Gastrocnemius medialis (tissue), 4 donors: ENCODE results near the gene PPM1F. TPM values are rescaled to one million over a fixed set of nuclear protein-coding genes. Genes with fewer than 3 reads are reported as not detected.

Experiments used
- ATAC-seq, 2 donors: fragments of 150-250 bp; one replicate each; pipeline ENCODE4 v1.9.1; 2016
- DNase-seq, 2 donors: peaks; one replicate each; pipeline ENCODE4 v3.0.0-alpha.2; 2019
- H3K27ac ChIP-seq, 4 donors: fragments of 200-600 bp; sonication (generic); 1 replicate in 1 of 4; 2 replicates in 3 of 4; pipeline ENCODE4 v1.5.1; 2016 to 2018; ENCODE audit warnings: mild to moderate bottlenecking in 2 of 4, moderate library complexity in 1 of 4
- H3K27me3 ChIP-seq, 3 donors: fragments of 200-600 bp; sonication (generic) in 2 of 3; 1 replicate in 1 of 3; 2 replicates in 2 of 3; pipeline versions ENCODE4 v1.5.1 to v1.6.0; 2016 to 2019; ENCODE audit warnings: mild to moderate bottlenecking in 1 of 3, moderate library complexity in 1 of 3
- H3K36me3 ChIP-seq, 2 donors: fragments of 200-600 bp; sonication (generic) in 1 of 2; one replicate each; pipeline ENCODE4 v1.5.1; 2017 to 2018
- H3K4me1 ChIP-seq, 2 donors: fragments of 200-600 bp; sonication (generic) in 1 of 2; one replicate each; pipeline ENCODE4 v1.5.1; 2016 to 2017; ENCODE audit warnings: mild to moderate bottlenecking in 2 of 2
- H3K4me3 ChIP-seq, 4 donors: fragments of 200-600 bp; sonication (generic) in 3 of 4; 1 replicate in 1 of 4; 2 replicates in 3 of 4; pipeline ENCODE4 v1.5.1; 2016 to 2019; ENCODE audit warnings: mild to moderate bottlenecking in 2 of 4
- H3K9me3 ChIP-seq, 3 donors: fragments of 200-600 bp; sonication (generic) in 2 of 3; 1 replicate in 1 of 3; 2 replicates in 2 of 3; pipeline ENCODE4 v1.5.1; 2016 to 2019
- CTCF ChIP-seq, 5 experiments: fragments of 450-650 bp in 3 of 5; fragments of 200-600 bp in 2 of 5; sonication (generic) in 2 of 5; IDR thresholded peaks in 4 of 5; conservative IDR thresholded peaks in 1 of 5; 1 replicate in 4 of 5; 2 replicates in 1 of 5; pipeline ENCODE4 v1.5.1; 2016 to 2019; ENCODE audit warnings: antibody characterized with exemption in 5 of 5, mild to moderate bottlenecking in 3 of 5, moderate library complexity in 3 of 5
- POLR2A ChIP-seq, 2 donors: fragments of 450-650 bp; IDR thresholded peaks; one replicate each; pipeline ENCODE4 v1.6.1; 2017; ENCODE audit warnings: antibody characterized with exemption in 2 of 2, mild to moderate bottlenecking in 2 of 2, moderate library complexity in 2 of 2
- in situ Hi-C, 4 donors: fragments of 200-750 bp; cut with MboI; loops; one replicate each; pipeline versions ENCODE4 v1.15.0 to v1.8.0; 2017; ENCODE audit warnings: low sequenced_read_pairs in 4 of 4
- intact Hi-C: fragments of 100-400 bp; cut with DNase I; formaldehyde crosslinking; loops from one replicate; pipeline ENCODE4 v1.15.1; 2023; ENCODE audit warnings: low total_unique reads
- total RNA-seq, 4 donors: library from RNA; depleted of rRNA; stranded (reverse); fragments of >200 nt; gene quantifications; one replicate each; pipeline versions ENCODE4 v1.1.0 to v1.2.3, GENCODE V29; 2016

PPM1F gene
- total RNA-seq, 4 donors from 2014 or later, result 10.2 to 13.8 (median 11.0) TPM

- Histone ChIP-seq H3K4me1 (peaks cover 50 to 56% of the 10 kb centered on the region in 2 donors), H3K27ac (peak overlapping the region; percentile 79 to 90 (median 86)), H3K4me3 (peak overlapping the region; percentile 53 to 68 (median 62)), H3K27me3 (no peaks in the 10 kb centered on the region), H3K9me3 (no peaks in the 10 kb centered on the region), H3K36me3 (peaks cover 0 to 9% of the 10 kb centered on the region in 2 donors)
- peak; percentile 28 to 46 for ATAC-seq
- in situ Hi-C loops (loop anchor here in 2 of 4 donors (5.0 to 10.0 kb wide), 2 partner anchors 223 to 225 kb away; no protein-coding TSS in a partner anchor), intact Hi-C loops (loop anchor here (1.0 to 10.0 kb wide), 5 partner anchors 14 to 270 kb away; partner anchors contain the start of genes MAPK1 and PPIL2)
- TF ChIP-seq CTCF (IDR thresholded peaks at IDR 0.05 in 4 of 5, conservative IDR thresholded peaks at IDR 0.05 in 1 of 5) (no peak), POLR2A (IDR thresholded peaks at IDR 0.05) (no peak)
- no peak for DNase-seq
Observed at GRCh38 chr22:21937821-21938070, 14.9 kb downstream of the PPM1F start.

GRCh38 chr22:21937041-21937820 lies 15.4 kb downstream of the PPM1F start:
- ATAC-seq, result peak in 1 of 2 donors; percentile 1
- intact Hi-C loops (loop anchor here (5.0 to 10.0 kb wide), 3 partner anchors 70 to 270 kb away; partner anchors contain the start of genes MAPK1 and PPIL2), in situ Hi-C loops (loop anchor here in 2 of 4 donors (5.0 to 10.0 kb wide), 2 partner anchors 222 to 225 kb away; no protein-coding TSS in a partner anchor)
- Histone ChIP-seq H3K36me3 (peaks cover 0 to 15% of the 10 kb centered on the region in 2 donors), H3K4me1 (peaks cover 47 to 51% of the 10 kb centered on the region in 2 donors), H3K9me3 (no peaks in the 10 kb centered on the region), H3K27me3 (no peaks in the 10 kb centered on the region), H3K27ac (peak overlapping the region; percentile 79 to 90 (median 86)), H3K4me3 (peak overlapping the region; percentile 53 to 68 (median 62))
- DNase-seq, result peak; percentile 58 to 66
- TF ChIP-seq CTCF (IDR thresholded peaks at IDR 0.05 in 4 of 5, conservative IDR thresholded peaks at IDR 0.05 in 1 of 5) (no peak), POLR2A (IDR thresholded peaks at IDR 0.05) (no peak)

GRCh38 chr22:21936151-21936775 lies 16.4 kb downstream of the PPM1F start:
- in situ Hi-C loops (loop anchor here in 2 of 4 donors (5.0 to 10.0 kb wide), 2 partner anchors 221 to 224 kb away; no protein-coding TSS in a partner anchor), intact Hi-C loops (loop anchor here (5.0 to 10.0 kb wide), 3 partner anchors 69 to 269 kb away; partner anchors contain the start of genes MAPK1 and PPIL2)
- DNase-seq, result peak in 1 of 2 donors; percentile 38

GRCh38 chr22:21933910-21934309 lies 18.7 kb downstream of the PPM1F start:
- TF ChIP-seq CTCF (IDR thresholded peaks at IDR 0.05 in 4 of 5, conservative IDR thresholded peaks at IDR 0.05 in 1 of 5), result no peak
- TF ChIP-seq POLR2A (IDR thresholded peaks at IDR 0.05), result no peak
- H3K36me3 ChIP-seq, result peaks cover 0 to 47% of the 10 kb centered on the region in 2 donors
- H3K4me1 ChIP-seq, result peaks cover 20 to 28% of the 10 kb centered on the region in 2 donors
- no peak for DNase-seq
- no peaks in the 10 kb centered on the region for H3K27me3 ChIP-seq
- no peak overlapping the region for H3K4me3 ChIP-seq
- in situ Hi-C loops, result loop anchor here in 1 of 4 donors (10.0 kb wide), 1 partner anchor 219 kb away; no protein-coding TSS in a partner anchor
- H3K9me3 ChIP-seq, result no peaks in the 10 kb centered on the region
- intact Hi-C loops, result loop anchor here (10.0 kb wide), 1 partner anchor 159 kb away; no protein-coding TSS in a partner anchor
- no peak for ATAC-seq
- no peak overlapping the region for H3K27ac ChIP-seq

More at GRCh38 chr22:21936151-21936775, 16.4 kb downstream of the PPM1F start:
- no peaks in the 10 kb centered on the region for H3K27me3 ChIP-seq
- no peaks in the 10 kb centered on the region for H3K9me3 ChIP-seq
- H3K27ac ChIP-seq, result peak overlapping the region; percentile 79 to 90 (median 86)
- no peak overlapping the region for H3K4me3 ChIP-seq
- ATAC-seq, result no peak
- H3K4me1 ChIP-seq, result peaks cover 39 to 42% of the 10 kb centered on the region in 2 donors
- peaks cover 0 to 23% of the 10 kb centered on the region in 2 donors for H3K36me3 ChIP-seq
- TF ChIP-seq CTCF (IDR thresholded peaks at IDR 0.05 in 4 of 5, conservative IDR thresholded peaks at IDR 0.05 in 1 of 5) (no peak), POLR2A (IDR thresholded peaks at IDR 0.05) (no peak)
